ENCODE measurements around the gene ROBO1. TPM values are rescaled to one million over a fixed set of nuclear protein-coding genes. Genes with fewer than 3 reads are reported as not detected.

Gene ROBO1
- total RNA-seq, 3 donors from 2014 or later = 12.7 to 50.7 (median 23.6) TPM

DNA sequence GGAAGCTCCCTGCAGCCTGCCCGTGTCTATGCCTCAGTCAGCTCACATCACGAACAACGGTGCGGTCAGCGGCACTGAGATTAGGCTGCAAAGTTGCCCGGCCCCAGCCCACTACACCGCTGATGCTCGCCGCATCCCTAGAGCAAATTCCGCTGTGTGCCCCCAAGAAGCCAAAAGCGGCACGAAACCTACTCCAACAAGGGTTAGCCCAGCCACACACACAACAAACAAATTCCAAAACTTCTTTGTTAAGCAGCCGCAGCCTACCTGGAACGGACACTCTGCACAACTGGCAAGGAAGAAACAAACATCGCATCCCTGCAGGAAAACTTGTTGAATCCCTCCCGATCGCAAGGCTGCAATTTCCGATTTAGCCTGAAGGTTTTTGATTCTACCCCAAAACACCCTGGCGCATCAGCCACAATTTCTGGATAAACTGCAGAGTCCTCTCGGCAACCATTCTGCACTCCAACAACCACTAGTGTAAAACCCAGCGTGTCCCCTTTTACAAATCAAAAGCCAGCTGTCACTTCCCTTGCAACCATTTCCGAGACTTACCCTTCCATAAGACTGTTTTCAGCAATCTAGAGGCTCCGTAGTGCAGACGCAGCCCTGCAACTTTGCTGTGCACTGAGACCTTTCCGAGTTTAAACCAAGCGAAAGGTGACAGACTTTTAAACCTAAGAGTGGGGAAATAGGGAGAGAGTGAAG, 449 bp downstream of the ROBO1 start:
- peaks cover 0 to 33% of the 10 kb centered on the region in 2 donors for H3K27me3 ChIP-seq
- H3K36me3 ChIP-seq = no peaks in the 10 kb centered on the region
- no peak for DNase-seq (ENCODE audit: low spot score in 2 of 2)
- no peaks in the 10 kb centered on the region for H3K4me1 ChIP-seq
- H3K9me3 ChIP-seq = no peaks in the 10 kb centered on the region
- H3K4me3 ChIP-seq = peak overlapping the region in 1 of 3 donors; percentile 33
- TF ChIP-seq POLR2A (IDR thresholded peaks at IDR 0.05) = no peak
- TF ChIP-seq, protein P1, sequence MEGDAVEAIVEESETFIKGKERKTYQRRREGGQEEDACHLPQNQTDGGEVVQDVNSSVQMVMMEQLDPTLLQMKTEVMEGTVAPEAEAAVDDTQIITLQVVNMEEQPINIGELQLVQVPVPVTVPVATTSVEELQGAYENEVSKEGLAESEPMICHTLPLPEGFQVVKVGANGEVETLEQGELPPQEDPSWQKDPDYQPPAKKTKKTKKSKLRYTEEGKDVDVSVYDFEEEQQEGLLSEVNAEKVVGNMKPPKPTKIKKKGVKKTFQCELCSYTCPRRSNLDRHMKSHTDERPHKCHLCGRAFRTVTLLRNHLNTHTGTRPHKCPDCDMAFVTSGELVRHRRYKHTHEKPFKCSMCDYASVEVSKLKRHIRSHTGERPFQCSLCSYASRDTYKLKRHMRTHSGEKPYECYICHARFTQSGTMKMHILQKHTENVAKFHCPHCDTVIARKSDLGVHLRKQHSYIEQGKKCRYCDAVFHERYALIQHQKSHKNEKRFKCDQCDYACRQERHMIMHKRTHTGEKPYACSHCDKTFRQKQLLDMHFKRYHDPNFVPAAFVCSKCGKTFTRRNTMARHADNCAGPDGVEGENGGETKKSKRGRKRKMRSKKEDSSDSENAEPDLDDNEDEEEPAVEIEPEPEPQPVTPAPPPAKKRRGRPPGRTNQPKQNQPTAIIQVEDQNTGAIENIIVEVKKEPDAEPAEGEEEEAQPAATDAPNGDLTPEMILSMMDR (IDR thresholded peaks at IDR 0.05) = no peak
- no peak for TF ChIP-seq POLR2AphosphoS5 (IDR thresholded peaks at IDR 0.05)
- H3K27ac ChIP-seq = no peak overlapping the region
- intact Hi-C loops (cut with DNase I; ENCODE audit: low total_unique reads) = no loop called here

DNA sequence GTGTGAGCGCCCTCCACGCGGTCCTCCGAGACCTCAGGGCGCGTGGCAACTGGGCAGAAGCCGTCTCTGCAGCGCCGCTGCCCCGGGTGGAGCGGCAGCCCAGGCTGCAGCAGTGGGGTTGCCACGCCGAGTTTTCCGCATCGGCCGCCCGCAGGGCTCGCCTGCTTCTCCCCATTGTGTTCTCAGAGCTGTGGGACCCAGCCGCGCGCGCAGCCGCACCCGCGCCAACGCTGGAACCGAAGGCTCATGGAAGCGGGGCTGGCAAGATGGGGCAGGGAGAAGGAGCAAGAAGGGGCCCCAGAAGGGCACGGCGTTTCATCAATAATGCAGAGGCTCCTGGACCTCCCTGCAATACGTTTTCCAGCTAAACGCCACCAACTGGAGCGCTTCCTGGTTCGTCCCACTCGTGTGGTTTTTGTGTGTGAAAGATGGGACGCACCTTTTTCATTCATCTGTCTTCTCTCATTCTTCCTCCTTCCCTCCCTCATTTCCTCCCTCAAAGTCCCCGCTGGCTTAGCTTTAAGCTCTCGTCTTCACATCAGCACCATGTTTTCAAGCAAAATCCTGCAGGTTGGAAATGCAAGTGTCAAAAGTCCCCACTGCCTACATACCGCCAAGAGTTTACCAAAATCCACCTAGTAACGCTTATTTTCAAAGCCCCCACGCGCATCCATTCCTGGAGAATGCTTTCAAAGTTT, 1.2 kb downstream of the ROBO1 start:
- H3K9me3 ChIP-seq = no peaks in the 10 kb centered on the region
- TF ChIP-seq POLR2AphosphoS5 (IDR thresholded peaks at IDR 0.05) = no peak
- no peak for TF ChIP-seq POLR2A (IDR thresholded peaks at IDR 0.05)
- TF ChIP-seq, protein P1 (IDR thresholded peaks at IDR 0.05) = no peak
- H3K4me1 ChIP-seq = no peaks in the 10 kb centered on the region
- DNase-seq (ENCODE audit: low spot score in 2 of 2) = no peak
- H3K27ac ChIP-seq = no peak overlapping the region
- H3K36me3 ChIP-seq = no peaks in the 10 kb centered on the region
- intact Hi-C loops (cut with DNase I; ENCODE audit: low total_unique reads) = no loop called here
- peak overlapping the region in 2 of 3 donors; percentile 20 to 33 for H3K4me3 ChIP-seq
- H3K27me3 ChIP-seq = peaks cover 0 to 33% of the 10 kb centered on the region in 2 donors

DNA sequence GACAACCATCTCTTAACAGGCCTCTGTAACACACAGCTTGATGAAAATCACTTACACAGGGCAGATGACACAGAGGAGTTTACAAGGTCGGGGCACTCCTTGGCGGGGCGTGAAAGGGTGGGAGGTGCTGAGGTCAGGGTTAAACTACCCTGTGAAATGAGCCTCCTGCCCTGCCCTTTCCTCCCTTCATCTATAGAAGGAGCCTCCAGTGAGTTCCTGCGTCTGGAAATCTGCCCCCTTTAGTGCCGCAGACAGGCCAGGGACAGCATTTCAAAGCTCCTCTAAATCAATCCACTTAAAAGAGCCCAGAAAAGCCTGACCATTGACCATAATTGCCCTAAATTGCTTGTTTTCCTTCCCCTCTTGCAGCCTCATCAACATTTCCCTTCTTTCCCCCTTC, 1.9 kb downstream of the ROBO1 start:
- no peak for DNase-seq (ENCODE audit: low spot score in 2 of 2)
- no peaks in the 10 kb centered on the region for H3K9me3 ChIP-seq
- H3K4me1 ChIP-seq = no peaks in the 10 kb centered on the region
- intact Hi-C loops (cut with DNase I; ENCODE audit: low total_unique reads) = no loop called here
- no peaks in the 10 kb centered on the region for H3K36me3 ChIP-seq
- TF ChIP-seq POLR2A (IDR thresholded peaks at IDR 0.05) (no peak), POLR2AphosphoS5 (IDR thresholded peaks at IDR 0.05) (no peak)
- TF ChIP-seq, protein P1 (IDR thresholded peaks at IDR 0.05) = no peak
- peaks cover 0 to 33% of the 10 kb centered on the region in 2 donors for H3K27me3 ChIP-seq
- H3K27ac ChIP-seq = no peak overlapping the region
- H3K4me3 ChIP-seq = no peak overlapping the region

DNA sequence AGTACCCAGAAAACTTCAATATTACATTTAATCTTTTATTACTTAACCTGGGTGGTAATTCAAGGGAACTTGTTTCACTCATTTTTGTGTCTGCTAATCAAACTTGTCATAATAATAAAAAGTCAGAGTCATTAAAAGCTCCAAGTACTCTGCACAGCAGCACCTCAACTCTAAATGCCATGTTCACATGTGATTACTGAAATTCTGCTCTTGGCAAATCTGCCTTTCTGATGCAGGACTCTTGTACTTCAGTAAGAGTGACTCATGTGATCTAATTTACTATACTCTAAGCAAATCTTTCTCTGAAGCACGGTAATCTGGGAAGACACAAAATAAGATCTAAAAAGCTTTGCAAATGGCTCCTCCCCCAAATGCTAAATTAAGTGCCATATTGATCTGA, 6.4 kb downstream of the ROBO1 start:
- no peak for DNase-seq (ENCODE audit: low spot score in 2 of 2)
- Histone ChIP-seq H3K27ac (no peak overlapping the region), H3K9me3 (no peaks in the 10 kb centered on the region), H3K4me1 (no peaks in the 10 kb centered on the region), H3K36me3 (no peaks in the 10 kb centered on the region), H3K27me3 (peaks cover 0 to 15% of the 10 kb centered on the region in 2 donors), H3K4me3 (no peak overlapping the region)
- TF ChIP-seq POLR2AphosphoS5 (IDR thresholded peaks at IDR 0.05) = no peak
- TF ChIP-seq, protein P1 (IDR thresholded peaks at IDR 0.05) = no peak
- TF ChIP-seq POLR2A (IDR thresholded peaks at IDR 0.05) = no peak
- intact Hi-C loops (cut with DNase I; ENCODE audit: low total_unique reads) = no loop called here

DNA sequence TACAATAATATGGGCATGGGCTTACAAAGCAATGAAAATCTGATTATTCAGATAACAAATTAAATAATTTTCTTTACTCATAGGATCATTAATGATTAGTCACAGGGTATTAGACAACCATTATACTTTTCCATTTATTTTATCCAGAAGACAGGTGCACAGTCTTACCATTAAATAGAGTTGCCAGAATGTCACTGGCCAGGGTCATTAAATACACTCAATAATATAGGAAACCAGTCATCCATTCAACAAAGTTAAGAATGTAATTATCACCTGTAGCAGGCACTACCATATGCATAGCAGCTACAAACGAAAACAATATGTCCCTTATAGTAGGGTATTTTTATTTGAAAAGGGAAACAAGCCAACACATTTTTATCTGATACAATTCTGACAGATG, 16.1 kb downstream of the ROBO1 start:
- Histone ChIP-seq H3K4me3 (no peak overlapping the region), H3K36me3 (no peaks in the 10 kb centered on the region), H3K27ac (no peak overlapping the region), H3K4me1 (no peaks in the 10 kb centered on the region), H3K27me3 (no peaks in the 10 kb centered on the region), H3K9me3 (peaks cover 0 to 8% of the 10 kb centered on the region in 2 donors)
- TF ChIP-seq, protein P1 (IDR thresholded peaks at IDR 0.05) = no peak
- TF ChIP-seq POLR2AphosphoS5 (IDR thresholded peaks at IDR 0.05) (no peak), POLR2A (IDR thresholded peaks at IDR 0.05) (no peak)
- no peak for DNase-seq (ENCODE audit: low spot score in 2 of 2)
- intact Hi-C loops (cut with DNase I; ENCODE audit: low total_unique reads) = no loop called here
